ENCODE measurements around the gene ZDBF2. TPM values are rescaled to one million over a fixed set of nuclear protein-coding genes. Genes with fewer than 3 reads are reported as not detected.

Gene ZDBF2
- total and polyA plus RNA-seq, 2 donors (not counting 1 experiment from before 2014, with no cell fraction given): 1.8 to 16.5 TPM

- no peak overlapping the region for H2AFZ ChIP-seq (ENCODE audit: insufficient read depth, low read depth, low read length, poor library complexity, severe bottlenecking)
- no peaks in the 10 kb centered on the region for H3K27me3 ChIP-seq (replicated peaks in 1 of 4; ENCODE audit: control extremely low read depth in 1 of 4, control insufficient read depth in 3 of 4, insufficient read depth in 4 of 4, low read length in 3 of 4)
- intact Hi-C loops (cut with micrococcal nuclease): no loop called here
- no peak overlapping the region for H3K9ac ChIP-seq (ENCODE audit: low read length)
- no peaks in the 10 kb centered on the region for H3K79me2 ChIP-seq (ENCODE audit: control insufficient read depth, insufficient read depth, low read length)
- no peak overlapping the region for H3K27ac ChIP-seq (ENCODE audit: low read length in 2 of 2)
- H4K20me1 ChIP-seq (ENCODE audit: control insufficient read depth, insufficient read depth, low read length, poor library complexity, severe bottlenecking): no peaks in the 10 kb centered on the region
- no peaks in the 10 kb centered on the region for H3K36me3 ChIP-seq (replicated peaks in 1 of 2; ENCODE audit: control extremely low read depth in 1 of 2, control insufficient read depth in 1 of 2, extremely low read depth in 1 of 2, insufficient read depth in 2 of 2, low read length in 1 of 2)
- H3K4me1 Mint-ChIP-seq: no peaks in the 10 kb centered on the region
- POLR2A ChIA-PET: no interaction called here
- DNase-seq (no peak), ATAC-seq (ENCODE audit: low read depth) (no peak)
- no peak overlapping the region for H3K4me2 ChIP-seq (replicated peaks; ENCODE audit: low read depth, low read length, poor library complexity, severe bottlenecking)
- H3K4me1 ChIP-seq (ENCODE audit: control insufficient read depth in 2 of 2, insufficient read depth in 2 of 2, low read length in 2 of 2): no peaks in the 10 kb centered on the region
- no peak overlapping the region for H3K4me3 Mint-ChIP-seq
- CTCF ChIA-PET: no interaction called here
- H3K9me3 ChIP-seq (ENCODE audit: control extremely low read depth in 1 of 3, control insufficient read depth in 2 of 3, insufficient read depth in 1 of 3, low read length in 2 of 3): peaks cover 0 to 5% (median 2%) of the 10 kb centered on the region in 3 donors
- no peaks in the 10 kb centered on the region for H3K9me3 Mint-ChIP-seq (ENCODE audit: insufficient read depth)
- H3K27me3 Mint-ChIP-seq: peaks cover 20% of the 10 kb centered on the region
- H3K27ac Mint-ChIP-seq: no peak overlapping the region
- H3K4me3 ChIP-seq (ENCODE audit: control extremely low read depth in 1 of 5, extremely low read depth in 1 of 5, insufficient read depth in 1 of 5, low read depth in 2 of 5, low read length in 4 of 5): no peak overlapping the region
- TF ChIP-seq EZH2 (IDR thresholded peaks at IDR 0.05; ENCODE audit: borderline replicate concordance, insufficient read depth, low read depth, low read length, poor library complexity, severe bottlenecking): no peak
- no peak for TF ChIP-seq CTCF (IDR thresholded peaks at IDR 0.05)
Measured at GRCh38 chr2:206239157-206239556, 35.3 kb upstream of the ZDBF2 start.

- Histone ChIP-seq H3K79me2 (ENCODE audit: control insufficient read depth, insufficient read depth, low read length) (no peaks in the 10 kb centered on the region), H3K27me3 (replicated peaks in 1 of 4; ENCODE audit: control extremely low read depth in 1 of 4, control insufficient read depth in 3 of 4, insufficient read depth in 4 of 4, low read length in 3 of 4) (no peaks in the 10 kb centered on the region), H3K4me2 (replicated peaks; ENCODE audit: low read depth, low read length, poor library complexity, severe bottlenecking) (no peak overlapping the region), H2AFZ (ENCODE audit: insufficient read depth, low read depth, low read length, poor library complexity, severe bottlenecking) (no peak overlapping the region), H3K9ac (ENCODE audit: low read length) (no peak overlapping the region), H3K27ac (ENCODE audit: low read length in 2 of 2) (no peak overlapping the region), H3K4me3 (ENCODE audit: control extremely low read depth in 1 of 5, extremely low read depth in 1 of 5, insufficient read depth in 1 of 5, low read depth in 2 of 5, low read length in 4 of 5) (no peak overlapping the region), H3K4me1 (ENCODE audit: control insufficient read depth in 2 of 2, insufficient read depth in 2 of 2, low read length in 2 of 2) (peaks cover 6 to 10% of the 10 kb centered on the region in 2 donors), H3K36me3 (replicated peaks in 1 of 2; ENCODE audit: control extremely low read depth in 1 of 2, control insufficient read depth in 1 of 2, extremely low read depth in 1 of 2, insufficient read depth in 2 of 2, low read length in 1 of 2) (no peaks in the 10 kb centered on the region), H4K20me1 (ENCODE audit: control insufficient read depth, insufficient read depth, low read length, poor library complexity, severe bottlenecking) (no peaks in the 10 kb centered on the region), H3K9me3 (ENCODE audit: control extremely low read depth in 1 of 3, control insufficient read depth in 2 of 3, insufficient read depth in 1 of 3, low read length in 2 of 3) (peaks cover 0 to 5% (median 2%) of the 10 kb centered on the region in 3 donors)
- H3K4me1 Mint-ChIP-seq: peaks cover 6% of the 10 kb centered on the region
- peaks cover 16% of the 10 kb centered on the region for H3K27me3 Mint-ChIP-seq
- intact Hi-C loops (cut with micrococcal nuclease): loop anchor here (10.0 kb wide), 3 partner anchors 156 to 1284 kb away; partner anchors contain the start of genes CREB1, INO80D and KLF7
- DNase-seq: no peak
- 93% methylated on average over 3 of the region's 3 CpGs for WGBS (ENCODE audit: insufficient coverage)
- no peak overlapping the region for H3K27ac Mint-ChIP-seq
- no peak overlapping the region for H3K4me3 Mint-ChIP-seq
- CTCF ChIA-PET: no interaction called here
- no peak for ATAC-seq (ENCODE audit: low read depth)
- no peak for TF ChIP-seq CTCF (IDR thresholded peaks at IDR 0.05)
- TF ChIP-seq EZH2 (IDR thresholded peaks at IDR 0.05; ENCODE audit: borderline replicate concordance, insufficient read depth, low read depth, low read length, poor library complexity, severe bottlenecking): no peak
- no peaks in the 10 kb centered on the region for H3K9me3 Mint-ChIP-seq (ENCODE audit: insufficient read depth)
- POLR2A ChIA-PET: no interaction called here
Measured at GRCh38 chr2:206240327-206240726, 34.1 kb upstream of the ZDBF2 start.

All from B cell (primary cell).